Endodermal cell (in vitro differentiated cells): ENCODE data around the gene CEP164. TPM values are rescaled to one million over a fixed set of nuclear protein-coding genes. Genes with fewer than 3 reads are reported as not detected.

Source experiments
- DNase-seq: peaks from one replicate; pipeline ENCODE4 v3.0.0-alpha.2; 2017
- H3K27ac ChIP-seq: 2 replicates; pipeline ENCODE4 v1.5.1; 2013; ENCODE audit warnings: mild to moderate bottlenecking, low read depth, low read length, moderate library complexity
- H3K27me3 ChIP-seq: 2 replicates; pipeline ENCODE4 v1.6.1; 2013; ENCODE audit warnings: mild to moderate bottlenecking, low read length, moderate library complexity; ENCODE audit not compliant: insufficient read depth, control insufficient read depth, poor library complexity, severe bottlenecking
- H3K36me3 ChIP-seq: 2 replicates; pipeline ENCODE4 v1.7.0; 2013; ENCODE audit warnings: mild to moderate bottlenecking, low read length, moderate library complexity; ENCODE audit not compliant: control insufficient read depth, insufficient read depth
- H3K4me1 ChIP-seq: one replicate; pipeline ENCODE4 v1.7.0; 2013; ENCODE audit warnings: low read length; ENCODE audit not compliant: control insufficient read depth, insufficient read depth
- H3K4me3 ChIP-seq: 2 replicates; pipeline ENCODE4 v1.5.1; 2013; ENCODE audit warnings: mild to moderate bottlenecking, low read length, moderate library complexity
- H3K9ac ChIP-seq: 2 replicates; pipeline ENCODE4 v1.6.1; 2013; ENCODE audit warnings: mild to moderate bottlenecking, low read length, moderate library complexity; ENCODE audit not compliant: poor library complexity, severe bottlenecking; ENCODE audit errors: extremely low read depth
- H3K9me3 ChIP-seq: 2 replicates; pipeline ENCODE4 v1.6.1; 2013; ENCODE audit warnings: mild to moderate bottlenecking, low read length, moderate library complexity; ENCODE audit not compliant: control insufficient read depth
- H3K27ac Mint-ChIP-seq: 2 replicates; pipeline ENCODE4 v1.8.0; 2020; ENCODE audit warnings: mixed read lengths
- H3K27me3 Mint-ChIP-seq: 2 replicates; pipeline ENCODE4 v1.8.0; 2021; ENCODE audit warnings: mild to moderate bottlenecking, mixed read lengths; ENCODE audit not compliant: insufficient read depth
- H3K36me3 Mint-ChIP-seq: 2 replicates; pipeline ENCODE4 v1.8.0; 2020; ENCODE audit warnings: low read depth, mixed read lengths
- H3K4me1 Mint-ChIP-seq: 2 replicates; pipeline ENCODE4 v1.8.0; 2020; ENCODE audit warnings: mixed read lengths
- H3K4me3 Mint-ChIP-seq: 2 replicates; pipeline ENCODE4 v1.8.0; 2020; ENCODE audit warnings: mild to moderate bottlenecking, moderate library complexity, mixed read lengths
- H3K9me3 Mint-ChIP-seq: 2 replicates; pipeline ENCODE4 v1.8.0; 2020; ENCODE audit warnings: mild to moderate bottlenecking, mixed read lengths
- CTCF ChIP-seq: fragments of 200-600 bp; sonication (generic); conservative IDR thresholded peaks from 2 replicates; pipeline ENCODE4 v1.5.0; 2021; ENCODE audit warnings: antibody characterized with exemption, mild to moderate bottlenecking
- WGBS, 2 experiments: methylation state at CpG; one replicate each; pipeline versions ENCODE4 v1.1.5 to v1.1.7; 2013; ENCODE audit warnings: missing lambda C conversion rate in 2 of 2, mixed read lengths in 1 of 2; ENCODE audit not compliant: insufficient coverage in 1 of 2, insufficient read length in 1 of 2; 5-methylcytosine and 5-hydroxymethylcytosine counted together
- total RNA-seq, 2 donors: library from RNA; stranded (reverse); fragmentation: NEBNext Ultra II Directional in 1 of 2; extraction: Animal tissue kit (Norgen Biotek cat#: 25700) in 1 of 2; gene quantifications; 2 replicates in 1 of 2; 3 replicates in 1 of 2; pipeline ENCODE4 v1.2.1, GENCODE V29; 2021

The CEP164 gene
- total RNA-seq, 2 donors from 2014 or later: 32.7 to 33.6 TPM

DNA sequence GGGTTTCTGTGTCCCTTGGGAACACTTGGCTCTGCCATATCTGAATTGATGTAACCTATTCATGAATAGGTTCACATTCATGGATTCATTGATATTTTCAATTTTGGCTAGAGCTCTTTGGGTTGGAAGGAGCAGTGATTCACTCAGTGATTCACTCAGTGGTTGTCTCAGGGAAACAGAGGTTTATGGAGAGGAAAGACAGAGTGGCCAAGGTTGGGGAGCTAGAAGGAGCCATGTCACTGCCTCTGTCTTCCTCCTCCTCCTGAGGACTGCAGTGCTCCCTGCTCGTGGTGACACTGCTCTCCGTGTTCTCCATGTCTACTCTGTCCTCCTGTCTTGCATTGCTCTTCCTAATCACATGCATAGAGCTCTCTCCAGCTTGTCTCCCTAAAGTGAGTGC, 17.4 kb downstream of the CEP164 start:
- Histone ChIP-seq H3K27me3 (no peaks in the 10 kb centered on the region), H3K9ac (no peak overlapping the region), H3K4me1 (no peaks in the 10 kb centered on the region), H3K36me3 (peaks cover 55% of the 10 kb centered on the region), H3K4me3 (no peak overlapping the region), H3K9me3 (no peaks in the 10 kb centered on the region), H3K27ac (no peak overlapping the region)
- no peaks in the 10 kb centered on the region for H3K9me3 Mint-ChIP-seq
- no peak overlapping the region for H3K4me3 Mint-ChIP-seq
- no peaks in the 10 kb centered on the region for H3K27me3 Mint-ChIP-seq
- TF ChIP-seq CTCF: no peak
- H3K36me3 Mint-ChIP-seq: peaks cover 40% of the 10 kb centered on the region
- no peak overlapping the region for H3K27ac Mint-ChIP-seq
- no peak for DNase-seq
- 90 to 100% methylated on average over 2 of the region's 2 CpGs for WGBS, 2 experiments
- no peaks in the 10 kb centered on the region for H3K4me1 Mint-ChIP-seq

- H3K27me3 Mint-ChIP-seq: no peaks in the 10 kb centered on the region
- H3K9ac ChIP-seq: no peak overlapping the region
- no peak for TF ChIP-seq CTCF
- no peaks in the 10 kb centered on the region for H3K4me1 Mint-ChIP-seq
- H3K9me3 ChIP-seq: no peaks in the 10 kb centered on the region
- peaks cover 50% of the 10 kb centered on the region for H3K36me3 ChIP-seq
- peak overlapping the region; percentile 38 for H3K27ac Mint-ChIP-seq
- 89 to 96% methylated on average over 4 of the region's 4 CpGs for WGBS, 2 experiments
- H3K4me1 ChIP-seq: no peaks in the 10 kb centered on the region
- H3K36me3 Mint-ChIP-seq: peaks cover 40% of the 10 kb centered on the region
- DNase-seq: no peak
- H3K27ac ChIP-seq: no peak overlapping the region
- no peaks in the 10 kb centered on the region for H3K9me3 Mint-ChIP-seq
- H3K4me3 Mint-ChIP-seq: no peak overlapping the region
- no peak overlapping the region for H3K4me3 ChIP-seq
- H3K27me3 ChIP-seq: no peaks in the 10 kb centered on the region
Observed at GRCh38 chr11:117354550-117354949, 26.9 kb downstream of the CEP164 start.

- no peaks in the 10 kb centered on the region for H3K4me1 Mint-ChIP-seq
- peak; percentile 45 for TF ChIP-seq CTCF
Observed at GRCh38 chr11:117356126-117356890, 28.7 kb downstream of the CEP164 start.

More at GRCh38 chr11:117356126-117356890, 28.7 kb downstream of the CEP164 start:
- no peaks in the 10 kb centered on the region for H3K27me3 ChIP-seq
- Mint-ChIP-seq H3K9me3 (no peaks in the 10 kb centered on the region), H3K4me3 (no peak overlapping the region), H3K27ac (no peak overlapping the region), H3K36me3 (peaks cover 44% of the 10 kb centered on the region), H3K27me3 (no peaks in the 10 kb centered on the region)
- H3K36me3 ChIP-seq: peaks cover 49% of the 10 kb centered on the region
- no peak overlapping the region for H3K4me3 ChIP-seq
- no peaks in the 10 kb centered on the region for H3K9me3 ChIP-seq
- H3K4me1 ChIP-seq: no peaks in the 10 kb centered on the region
- DNase-seq: no peak
- WGBS, 2 experiments: 94 to 96% methylated on average over 7 to 9 of the region's 9 CpGs
- no peak overlapping the region for H3K27ac ChIP-seq
- H3K9ac ChIP-seq: no peak overlapping the region
